Keratinocyte (primary cell): ENCODE results near the gene GRHL3. TPM values are rescaled to one million over a fixed set of nuclear protein-coding genes. Genes with fewer than 3 reads are reported as not detected.

ENCODE experiments used
- DNase-seq: peaks from one replicate; pipeline ENCODE4 v3.0.0-alpha.2; 2011; ENCODE audit warnings: low read depth, missing footprints, low spot score
- FAIRE-seq: peaks from 2 replicates; lab custom pipeline; 2011; peaks lifted over from hg19 to GRCh38; lab: Jason Lieb, UNC
- H2AFZ ChIP-seq: 2 replicates; pipeline ENCODE4 v1.6.0; 2012; ENCODE audit warnings: low read length, control low read depth, inconsistent platforms; ENCODE audit not compliant: control insufficient read depth
- H3K27ac ChIP-seq: 2 replicates; pipeline ENCODE4 v1.5.1; 2011; ENCODE audit warnings: low read length; ENCODE audit not compliant: control insufficient read depth, insufficient read depth
- H3K27me3 ChIP-seq: 3 replicates; pipeline ENCODE4 v1.6.0; 2011; ENCODE audit warnings: low read length; ENCODE audit not compliant: control insufficient read depth, insufficient read depth; ENCODE audit errors: extremely low read depth
- H3K36me3 ChIP-seq, 2 experiments: 2 replicates in 1 of 2; 3 replicates in 1 of 2; pipeline ENCODE4 v1.5.1; 2011; ENCODE audit warnings: low read length in 2 of 2, mild to moderate bottlenecking in 1 of 2; ENCODE audit not compliant: control insufficient read depth in 2 of 2, insufficient read depth in 2 of 2; ENCODE audit errors: extremely low read depth in 1 of 2
- H3K4me1 ChIP-seq: 3 replicates; pipeline ENCODE4 v1.5.1; 2011; ENCODE audit warnings: low read length; ENCODE audit not compliant: control insufficient read depth, insufficient read depth; ENCODE audit errors: extremely low read depth
- H3K4me2 ChIP-seq: 3 replicates; pipeline ENCODE4 v1.6.0; 2011; ENCODE audit warnings: low read depth, low read length; ENCODE audit not compliant: control insufficient read depth, insufficient read depth; ENCODE audit errors: extremely low read depth
- H3K4me3 ChIP-seq, 3 experiments: fragments of 200-600 bp in 1 of 3; sonication (generic) in 1 of 3; 2 replicates in 2 of 3; 3 replicates in 1 of 3; pipeline ENCODE4 v1.5.1; 2011 to 2016; ENCODE audit warnings: low read length in 3 of 3, mild to moderate bottlenecking in 3 of 3, control low read depth in 2 of 3, inconsistent platforms in 1 of 3, low read depth in 1 of 3, mixed read lengths in 1 of 3, mixed run types in 1 of 3, moderate library complexity in 1 of 3; ENCODE audit not compliant: control insufficient read depth in 2 of 3, insufficient read depth in 2 of 3; ENCODE audit errors: extremely low read depth in 1 of 3
- H3K79me2 ChIP-seq: 2 replicates; pipeline ENCODE4 v1.6.0; 2012; ENCODE audit warnings: low read length; ENCODE audit not compliant: control insufficient read depth, insufficient read depth
- H3K9ac ChIP-seq: 3 replicates; pipeline ENCODE4 v1.6.0; 2011; ENCODE audit warnings: low read length; ENCODE audit not compliant: control insufficient read depth, insufficient read depth; ENCODE audit errors: extremely low read depth
- H3K9me1 ChIP-seq: 3 replicates; pipeline ENCODE4 v1.6.0; 2011; ENCODE audit warnings: low read length; ENCODE audit not compliant: control insufficient read depth, insufficient read depth; ENCODE audit errors: extremely low read depth
- H3K9me3 ChIP-seq: 2 replicates; pipeline ENCODE4 v1.5.1; 2012; ENCODE audit warnings: low read depth, low read length; ENCODE audit not compliant: control insufficient read depth
- H4K20me1 ChIP-seq: 3 replicates; pipeline ENCODE4 v1.6.0; 2011; ENCODE audit warnings: low read length; ENCODE audit not compliant: control insufficient read depth, insufficient read depth; ENCODE audit errors: extremely low read depth
- CTCF ChIP-seq, 3 experiments: IDR thresholded peaks in 1 of 3; conservative IDR thresholded peaks in 1 of 3; optimal IDR thresholded peaks in 1 of 3; 2 replicates in 2 of 3; 3 replicates in 1 of 3; pipeline versions ENCODE3 to v1.5.1; 2011; ENCODE audit warnings: low read length in 3 of 3, mild to moderate bottlenecking in 3 of 3, moderate library complexity in 2 of 3, control low read depth in 1 of 3, inconsistent platforms in 1 of 3; ENCODE audit not compliant: insufficient read depth in 2 of 3; ENCODE audit errors: extremely low read depth in 1 of 3
- EZH2 ChIP-seq: IDR thresholded peaks from one replicate; pipeline ENCODE4 v1.6.1; 2012; ENCODE audit warnings: inconsistent platforms, mild to moderate bottlenecking, low read length, moderate library complexity
- dilution Hi-C: fragments of 300-500 bp; cut with MboI; formaldehyde crosslinking; loops from one replicate; pipeline ENCODE4 v1.7.0; 2020; ENCODE audit warnings: low sequenced_read_pairs; ENCODE audit not compliant: extremely low pct_ligation_motif_present
- polyA plus RNA-seq, 5 experiments: library from polyadenylated mRNA; depleted of rRNA in 3 of 5; stranded (reverse) in 3 of 5; stranded (forward) in 1 of 5; unstranded in 1 of 5; fragments of >200 nt; gene quantifications; 1 replicate in 1 of 5; 2 replicates in 3 of 5; 3 replicates in 1 of 5; pipeline versions ENCODE4 v1.2.1 to v1.2.3, GENCODE V29; 2011 to 2012; ENCODE audit warnings: missing spikeins in 2 of 5, low read depth in 1 of 5, low replicate concordance in 1 of 5

GRHL3 gene
- polyA plus RNA-seq, 1 donor (not counting 4 experiments of a cell fraction or from before 2014, with no cell fraction given): 13.0 TPM

GRCh38 chr1:24308365-24309015 lies 10.7 kb upstream of the GRHL3 start:
- dilution Hi-C loops: no loop called here
- no peaks in the 10 kb centered on the region for H3K79me2 ChIP-seq
- H3K4me3 ChIP-seq: no peak overlapping the region
- no peak overlapping the region for H3K9ac ChIP-seq
- H3K27me3 ChIP-seq: no peaks in the 10 kb centered on the region
- peak; percentile 17 to 32 (median 21) for TF ChIP-seq CTCF (optimal IDR thresholded peaks at IDR 0.05 in 1 of 3, IDR thresholded peaks at IDR 0.05 in 1 of 3, conservative IDR thresholded peaks at IDR 0.05 in 1 of 3; ENCODE audit: extremely low read depth in 1 of 3, insufficient read depth in 2 of 3, low read length in 3 of 3)
- TF ChIP-seq EZH2: no peak
- peaks cover 14% of the 10 kb centered on the region for H3K4me1 ChIP-seq
- H3K27ac ChIP-seq: no peak overlapping the region
- no peaks in the 10 kb centered on the region for H3K36me3 ChIP-seq
- H4K20me1 ChIP-seq: no peaks in the 10 kb centered on the region
- no peak overlapping the region for H3K4me2 ChIP-seq
- H3K9me3 ChIP-seq: no peaks in the 10 kb centered on the region
- H3K9me1 ChIP-seq: no peaks in the 10 kb centered on the region
- H2AFZ ChIP-seq: no peak overlapping the region
- FAIRE-seq (no peak), DNase-seq (no peak)

GRCh38 chr1:24309762-24310485 lies 9.2 kb upstream of the GRHL3 start:
- peak; percentile 54 for DNase-seq
- Histone ChIP-seq H2AFZ (no peak overlapping the region), H3K36me3 (no peaks in the 10 kb centered on the region), H3K9me1 (no peaks in the 10 kb centered on the region), H3K79me2 (no peaks in the 10 kb centered on the region), H3K4me1 (peaks cover 16% of the 10 kb centered on the region), H3K9ac (no peak overlapping the region), H3K4me3 (no peak overlapping the region), H3K4me2 (no peak overlapping the region), H3K27ac (no peak overlapping the region), H3K9me3 (no peaks in the 10 kb centered on the region), H4K20me1 (no peaks in the 10 kb centered on the region), H3K27me3 (no peaks in the 10 kb centered on the region)
- TF ChIP-seq CTCF (optimal IDR thresholded peaks at IDR 0.05 in 1 of 3, IDR thresholded peaks at IDR 0.05 in 1 of 3, conservative IDR thresholded peaks at IDR 0.05 in 1 of 3; ENCODE audit: extremely low read depth in 1 of 3, insufficient read depth in 2 of 3, low read length in 3 of 3) (no peak), EZH2 (no peak)
- dilution Hi-C loops: no loop called here
- peak; percentile 98 for FAIRE-seq
